K562 (cell line): ENCODE data around the gene ANKFN1. TPM values are rescaled to one million over a fixed set of nuclear protein-coding genes. Genes with fewer than 3 reads are reported as not detected.

Source experiments
- ATAC-seq: fragments of 200-7000 bp; cut with Tn5 transposase; 3 replicates; pipeline ENCODE4 v1.9.1; 2020; ENCODE audit warnings: moderate library complexity
- BruUV-seq: library from RNA; stranded (reverse); fragments of 400-500 nt; replicated peaks from 2 replicates; lab custom pipeline; 2021; lab: Mats Ljungman, UMichigan
- CTCF ChIA-PET: fragments of 300-600 bp; formaldehyde crosslinking; extraction: SDS; loops from one replicate; lab custom pipeline; 2021; ENCODE audit warnings: low intra/inter-chr PET ratio; lab: Yijun Ruan, JAX
- POLR2A ChIA-PET: fragments of 300-600, 350-650 bp; sonication (Branson Sonifier 250); formaldehyde crosslinking; extraction: SDS; loops from one replicate; lab custom pipeline; 2021; ENCODE audit warnings: antibody characterized with exemption, inconsistent platforms; lab: Yijun Ruan, JAX
- DNase-seq, 4 experiments: peaks; one replicate each; pipeline versions ENCODE4 v3.0.0 to v3.0.0-alpha.2; 2011 to 2018; ENCODE audit warnings: low spot score in 3 of 4, mixed read lengths in 3 of 4; ENCODE audit errors: extremely low read depth in 1 of 4
- FAIRE-seq: peaks from 2 replicates; lab custom pipeline; 2011; peaks lifted over from hg19 to GRCh38; lab: Jason Lieb, UNC
- H2AFZ ChIP-seq: 2 replicates; pipeline ENCODE4 v1.6.0; 2011; ENCODE audit warnings: low read depth, low read length, control low read depth, inconsistent platforms
- H3K27ac ChIP-seq: fragments of 200-600 bp; 3 replicates; pipeline ENCODE4 v1.8.0; 2011; ENCODE audit warnings: low read depth, mild to moderate bottlenecking, control low read depth, inconsistent platforms, low read length, moderate library complexity, mixed read lengths; ENCODE audit errors: extremely low read depth
- H3K27me3 ChIP-seq, 2 experiments: fragments of 300-600 bp in 1 of 2; 2 replicates in 1 of 2; 3 replicates in 1 of 2; pipeline versions ENCODE4 v1.6.0 to v1.8.0; 2011; ENCODE audit warnings: inconsistent platforms in 2 of 2, low read length in 2 of 2, mild to moderate bottlenecking in 1 of 2, mixed read lengths in 1 of 2, moderate library complexity in 1 of 2; ENCODE audit not compliant: control insufficient read depth in 2 of 2, insufficient read depth in 2 of 2
- H3K36me3 ChIP-seq: fragments of 300-600 bp; 3 replicates; pipeline ENCODE4 v1.8.0; 2011; ENCODE audit warnings: mild to moderate bottlenecking, low read length, inconsistent platforms; ENCODE audit not compliant: control insufficient read depth, insufficient read depth
- H3K4me1 ChIP-seq, 2 experiments: fragments of 200-600 bp in 1 of 2; replicated peaks in 1 of 2; 2 replicates in 1 of 2; 3 replicates in 1 of 2; pipeline versions ENCODE4 v1.5.1 to v1.8.0; 2011; ENCODE audit warnings: inconsistent platforms in 2 of 2, low read length in 2 of 2, mild to moderate bottlenecking in 1 of 2, mixed read lengths in 1 of 2, moderate library complexity in 1 of 2; ENCODE audit not compliant: control insufficient read depth in 2 of 2, insufficient read depth in 2 of 2
- H3K4me2 ChIP-seq: 2 replicates; pipeline ENCODE4 v1.6.1; 2011; ENCODE audit warnings: low read length, control low read depth, inconsistent platforms, mixed read lengths; ENCODE audit not compliant: insufficient read depth
- H3K4me3 ChIP-seq: fragments of 200-600 bp; sonication (generic), shearing (Covaris generic); 2 replicates; pipeline ENCODE4 v1.5.1; 2016; ENCODE audit warnings: control low read depth, inconsistent platforms
- H3K79me2 ChIP-seq: fragments of 200-600 bp; 3 replicates; pipeline ENCODE4 v1.8.0; 2011; ENCODE audit warnings: low read length, inconsistent platforms; ENCODE audit not compliant: control insufficient read depth, insufficient read depth
- H3K9ac ChIP-seq, 2 experiments: 2 replicates each; pipeline versions ENCODE4 v1.6.0 to v1.6.1; 2011; ENCODE audit warnings: low read depth in 2 of 2, low read length in 2 of 2, control low read depth in 1 of 2, inconsistent platforms in 1 of 2, mild to moderate bottlenecking in 1 of 2, mixed read lengths in 1 of 2; ENCODE audit not compliant: insufficient read depth in 1 of 2
- H3K9me1 ChIP-seq: one replicate; pipeline ENCODE4 v1.6.0; 2011; ENCODE audit warnings: inconsistent platforms, mild to moderate bottlenecking, low read length, moderate library complexity; ENCODE audit not compliant: control insufficient read depth, insufficient read depth
- H3K9me3 ChIP-seq: replicated peaks from 2 replicates; pipeline ENCODE4 v1.5.1; 2011; ENCODE audit warnings: low read depth, low read length, inconsistent platforms; ENCODE audit not compliant: control insufficient read depth, insufficient read depth
- H4K20me1 ChIP-seq: replicated peaks from 2 replicates; pipeline ENCODE4 v1.6.1; 2011; ENCODE audit warnings: low read length, inconsistent platforms, mixed read lengths; ENCODE audit not compliant: control insufficient read depth, insufficient read depth
- CTCF ChIP-seq, 3 experiments: IDR thresholded peaks in 2 of 3; conservative IDR thresholded peaks in 1 of 3; 2 replicates each; pipeline ENCODE4 v1.5.1; 2011 to 2012; ENCODE audit warnings: low read length in 3 of 3, mild to moderate bottlenecking in 3 of 3, control low read depth in 2 of 3, improper control_type of control experiment in 1 of 3, inconsistent platforms in 1 of 3, low read depth in 1 of 3, mixed read lengths in 1 of 3, moderate library complexity in 1 of 3; ENCODE audit not compliant: insufficient read depth in 2 of 3
- HDGF ChIP-seq: fragments of 450-650 bp; IDR thresholded peaks from 2 replicates; pipeline ENCODE4 v1.6.1; 2016
- MYBL2 ChIP-seq, 2 experiments: fragments of 450-650 bp in 1 of 2; sonication (generic) in 1 of 2; formaldehyde crosslinking in 1 of 2; IDR thresholded peaks; 2 replicates each; pipeline versions ENCODE4 v1.6.1 to v1.8.1; 2017 to 2022; ENCODE audit warnings: borderline replicate concordance in 1 of 2, inconsistent platforms in 1 of 2, low read depth in 1 of 2, mild to moderate bottlenecking in 1 of 2, missing genetic modification reagents in 1 of 2, moderate library complexity in 1 of 2
- NRF1 ChIP-seq, 2 experiments: fragments of 450-650 bp; IDR thresholded peaks in 1 of 2; conservative IDR thresholded peaks in 1 of 2; 2 replicates each; pipeline ENCODE4 v1.6.1; 2014; ENCODE audit warnings: mild to moderate bottlenecking in 2 of 2
- PHB ChIP-seq: fragments of 250-450 bp; sonication (Bioruptor Pico); IDR thresholded peaks from 2 replicates; pipeline ENCODE4 v1.5.0; 2021
- SETDB1 ChIP-seq: IDR thresholded peaks from one replicate; pipeline ENCODE4 v1.6.1; 2012; ENCODE audit warnings: low read length, control low read depth, inconsistent platforms
- SMARCA4 ChIP-seq: fragments of 450-650 bp; IDR thresholded peaks from 2 replicates; pipeline ENCODE4 v1.6.1; 2016
- ZNF263 ChIP-seq: sonication (generic); formaldehyde crosslinking; IDR thresholded peaks from 2 replicates; pipeline ENCODE4 v1.8.0; 2022; ENCODE audit warnings: mild to moderate bottlenecking, missing genetic modification reagents, borderline replicate concordance
- WGBS: fragments of 100-300 bp; shearing (Covaris generic); methylation state at CpG from one replicate; pipeline ENCODE4 v1.1.6; 2016; ENCODE audit warnings: low coverage, mixed read lengths; ENCODE audit not compliant: insufficient coverage; ENCODE audit errors: missing lambda C conversion rate; 5-methylcytosine and 5-hydroxymethylcytosine counted together
- in situ Hi-C: fragments of 300-500 bp; cut with MboI; formaldehyde crosslinking; loops from 4 replicates; pipeline ENCODE4 v1.15.0; 2018; ENCODE audit warnings: inconsistent platforms, mixed read lengths
- intact Hi-C: fragments of 100-400 bp; cut with micrococcal nuclease; formaldehyde crosslinking; loops from 2 replicates; pipeline ENCODE4 v1.14.2; 2022
- polyA plus RNA-seq, 8 experiments: library from polyadenylated mRNA; depleted of rRNA in 4 of 8; stranded (reverse) in 5 of 8; unstranded in 3 of 8; fragments of >200 nt; fragmentation: Nextera tagmentation in 2 of 8; fragmentation: Illumina TruSeq in 1 of 8; extraction: Ambion mirVana in 2 of 8; extraction: Trizol in 1 of 8; gene quantifications; 2 replicates each; pipeline versions ENCODE4 v1.2.1 to v1.2.3, GENCODE V29; 2011 to 2014; ENCODE audit warnings: inconsistent platforms in 1 of 8, missing spikeins in 1 of 8
- total RNA-seq, 7 experiments: library from RNA; depleted of rRNA in 6 of 7; stranded (reverse); fragments of >200 nt in 6 of 7; fragmentation: Illumina TruSeq in 2 of 7; extraction: Trizol in 2 of 7; gene quantifications; 2 replicates each; pipeline versions ENCODE4 v1.2.1 to v1.2.3, GENCODE V29; 2011 to 2021; ENCODE audit warnings: low replicate concordance in 1 of 7
- TF ChIP-seq, protein P1 (sequence below), 2 experiments: IDR thresholded peaks in 1 of 2; conservative IDR thresholded peaks in 1 of 2; 2 replicates each; pipeline ENCODE4 v1.6.1; 2016; ENCODE audit warnings: low read depth in 2 of 2, mild to moderate bottlenecking in 1 of 2, missing compliant biosample characterization in 1 of 2, missing genetic modification characterization in 1 of 2, moderate library complexity in 1 of 2

ANKFN1 gene
- total and polyA plus RNA-seq, 9 of the 15 experiments (the other 6 are each of a cell fraction or from before 2014, with no cell fraction given): 0.04 to 0.39 (median 0.15) TPM; not detected in 1

- Histone ChIP-seq H3K36me3 (no peaks in the 10 kb centered on the region), H3K4me2 (no peak overlapping the region), H3K9me3 (no peaks in the 10 kb centered on the region), H3K4me3 (no peak overlapping the region), H3K79me2 (no peaks in the 10 kb centered on the region), H4K20me1 (no peaks in the 10 kb centered on the region), H3K9ac (no peak overlapping the region), H3K9me1 (no peaks in the 10 kb centered on the region), H3K4me1 (no peaks in the 10 kb centered on the region), H2AFZ (no peak overlapping the region), H3K27ac (no peak overlapping the region), H3K27me3 (no peaks in the 10 kb centered on the region)
- intact Hi-C loops: no loop called here
- POLR2A ChIA-PET: interaction anchor here (0.8 kb wide), 1 partner anchor 11 kb away, joined by 4 read pairs; no protein-coding TSS in a partner anchor
- ATAC-seq (no peak), FAIRE-seq (no peak), DNase-seq (no peak)
- no TSS peak for BruUV-seq
- in situ Hi-C loops: no loop called here
- 3% methylated on average over 3 of the region's 3 CpGs for WGBS
- no peak for TF ChIP-seq SETDB1
- no peak for TF ChIP-seq PHB (CRISPR knock-in tag)
- TF ChIP-seq CTCF (IDR thresholded peaks at IDR 0.05 in 2 of 3, conservative IDR thresholded peaks at IDR 0.05 in 1 of 3; ENCODE audit: insufficient read depth in 2 of 3, low read depth in 1 of 3, low read length in 3 of 3): no peak
- TF ChIP-seq NRF1 (conservative IDR thresholded peaks at IDR 0.05 in 1 of 2, IDR thresholded peaks at IDR 0.05 in 1 of 2): no peak
- no peak for TF ChIP-seq MYBL2 (IDR thresholded peaks at IDR 0.05; ENCODE audit: low read depth)
- no peak for TF ChIP-seq MYBL2 (CRISPR knock-in tag; IDR thresholded peaks at IDR 0.05; ENCODE audit: borderline replicate concordance)
- TF ChIP-seq SMARCA4: no peak
- TF ChIP-seq, protein P1, sequence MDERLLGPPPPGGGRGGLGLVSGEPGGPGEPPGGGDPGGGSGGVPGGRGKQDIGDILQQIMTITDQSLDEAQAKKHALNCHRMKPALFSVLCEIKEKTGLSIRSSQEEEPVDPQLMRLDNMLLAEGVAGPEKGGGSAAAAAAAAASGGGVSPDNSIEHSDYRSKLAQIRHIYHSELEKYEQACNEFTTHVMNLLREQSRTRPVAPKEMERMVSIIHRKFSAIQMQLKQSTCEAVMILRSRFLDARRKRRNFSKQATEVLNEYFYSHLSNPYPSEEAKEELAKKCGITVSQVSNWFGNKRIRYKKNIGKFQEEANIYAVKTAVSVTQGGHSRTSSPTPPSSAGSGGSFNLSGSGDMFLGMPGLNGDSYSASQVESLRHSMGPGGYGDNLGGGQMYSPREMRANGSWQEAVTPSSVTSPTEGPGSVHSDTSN (CRISPR knock-in tag; IDR thresholded peaks at IDR 0.05; ENCODE audit: low read depth): no peak
- TF ChIP-seq, protein P1 (tag; conservative IDR thresholded peaks at IDR 0.05; ENCODE audit: low read depth): no peak
- TF ChIP-seq ZNF263 (CRISPR knock-in tag): no peak
- TF ChIP-seq HDGF: no peak
- CTCF ChIA-PET: no interaction called here
These were observed 41.4 kb upstream of the ANKFN1 start for GRCh38 chr17:56111706-56112485.
